GM21423 (cell line): Measurements from ENCODE around the gene EXOC4.

Source experiments
- ATAC-seq: cut with Tn5 transposase; IDR thresholded peaks from one replicate; pipeline ENCODE4 v1.9.1; 2021; ENCODE audit warnings: mild to moderate bottlenecking, moderate library complexity; ENCODE audit not compliant: unreplicated experiment

The EXOC4 gene

GRCh38 chr7:133529861-133530260 is 277.0 kb downstream of the EXOC4 start:
- ATAC-seq, result no peak

DNA sequence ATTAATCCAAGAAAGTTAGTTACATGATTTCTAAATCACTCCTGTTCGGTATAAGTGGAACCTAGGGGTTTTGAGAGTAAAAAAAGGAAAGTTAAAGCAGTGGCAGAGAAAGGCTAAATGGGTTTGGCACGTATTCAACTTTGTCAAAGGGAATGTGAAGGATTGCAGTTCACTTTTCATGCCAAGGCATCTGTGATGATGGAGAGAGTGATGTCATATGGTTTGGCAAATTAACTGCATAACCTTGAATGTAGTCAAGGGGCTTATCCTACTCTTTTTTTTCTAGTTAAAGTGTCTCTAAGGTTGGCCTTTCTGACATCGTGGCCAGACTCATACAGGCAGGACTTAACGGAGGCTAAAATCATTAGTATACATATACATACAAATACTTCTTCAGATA is 277.8 kb downstream of the EXOC4 start:
- ATAC-seq, result no peak

DNA sequence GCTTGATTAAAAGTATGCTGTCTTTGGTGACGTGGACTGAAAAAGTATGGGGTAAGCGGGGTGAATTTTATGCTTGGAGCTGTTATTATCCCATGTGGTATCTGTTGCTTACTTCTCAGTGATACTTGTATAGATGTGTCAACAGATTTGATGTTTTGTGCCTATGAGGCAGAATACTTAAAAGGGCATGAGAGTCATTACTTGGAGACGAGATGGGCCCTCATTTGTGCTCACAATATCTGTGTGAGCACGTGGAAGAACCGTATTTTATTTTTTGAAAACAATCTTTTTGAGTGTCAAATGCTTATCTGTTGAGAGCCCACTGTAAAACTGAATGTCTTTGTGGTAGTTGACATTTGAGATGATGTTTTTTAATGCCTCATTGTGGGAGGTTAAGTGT is 281.9 kb downstream of the EXOC4 start:
- no peak for ATAC-seq

DNA sequence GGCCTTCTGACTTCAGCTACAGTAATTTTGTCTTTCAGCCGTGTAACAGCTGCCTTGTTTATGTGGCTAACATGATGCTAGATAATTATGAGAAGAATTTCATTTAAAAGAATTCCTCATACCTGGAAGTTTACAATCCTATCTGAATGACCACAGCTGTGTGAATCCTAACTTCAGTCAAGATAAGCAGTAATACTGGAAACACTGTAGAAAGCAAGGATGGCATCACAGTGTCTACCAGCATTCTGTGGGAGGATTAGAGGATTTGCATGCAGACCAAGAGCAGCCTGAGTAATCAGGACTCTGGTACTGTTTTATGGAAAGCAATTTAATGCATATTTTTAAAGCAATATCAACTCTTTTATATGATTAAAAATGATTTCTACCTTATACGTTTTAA is 282.4 kb downstream of the EXOC4 start:
- ATAC-seq, result no peak

DNA sequence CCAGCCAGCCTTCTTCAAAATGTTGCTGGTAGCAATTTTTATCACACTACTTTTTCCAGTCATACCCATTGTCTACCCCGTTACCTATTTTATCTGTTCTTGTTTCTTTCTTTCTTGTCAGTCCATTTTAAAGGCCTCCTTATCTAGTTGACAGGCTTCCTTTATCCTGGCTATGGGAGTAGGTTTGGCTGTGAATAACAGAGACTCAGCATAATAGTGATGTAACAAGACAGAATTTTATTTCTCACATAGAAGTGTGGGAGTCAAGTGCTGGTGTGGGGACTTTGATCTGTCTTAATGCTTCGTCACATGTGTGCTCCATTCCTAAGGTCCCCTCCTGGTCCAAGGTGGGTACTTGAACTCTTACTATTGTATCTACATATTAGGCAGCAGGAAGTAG is 283.6 kb downstream of the EXOC4 start:
- no peak for ATAC-seq

- ATAC-seq, result no peak
These were observed 286.1 kb downstream of the EXOC4 start for GRCh38 chr7:133539016-133539415.

GRCh38 chr7:133540096-133540860 is 287.4 kb downstream of the EXOC4 start:
- ATAC-seq, result no peak

DNA sequence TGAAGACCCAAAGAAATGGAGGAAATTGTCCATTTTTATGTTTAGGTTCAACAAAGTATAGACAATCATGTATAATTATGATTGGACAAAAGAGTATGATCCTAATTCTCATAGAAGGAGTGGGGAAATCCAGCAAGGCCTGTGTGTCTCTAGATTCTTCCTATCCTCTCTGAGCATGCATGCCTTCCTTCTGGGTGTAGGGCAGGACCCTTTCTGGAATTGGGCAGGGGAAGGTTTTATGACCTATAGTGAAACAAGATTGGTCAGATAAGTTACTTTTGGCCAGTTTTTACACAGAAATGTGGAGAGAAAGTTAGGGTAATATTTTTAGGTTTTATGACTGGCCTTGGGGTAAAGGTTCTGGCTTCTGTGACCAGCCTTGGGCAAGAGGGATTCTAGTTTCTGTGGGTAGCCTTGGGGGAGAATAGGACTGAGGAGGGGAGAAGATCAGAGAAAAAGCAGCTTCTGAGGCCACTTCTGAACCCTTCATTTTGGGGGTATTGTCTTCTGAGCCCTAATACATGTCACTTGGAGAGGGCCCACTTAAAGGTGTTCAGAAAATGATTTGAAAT is 289.4 kb downstream of the EXOC4 start:
- no peak for ATAC-seq

DNA sequence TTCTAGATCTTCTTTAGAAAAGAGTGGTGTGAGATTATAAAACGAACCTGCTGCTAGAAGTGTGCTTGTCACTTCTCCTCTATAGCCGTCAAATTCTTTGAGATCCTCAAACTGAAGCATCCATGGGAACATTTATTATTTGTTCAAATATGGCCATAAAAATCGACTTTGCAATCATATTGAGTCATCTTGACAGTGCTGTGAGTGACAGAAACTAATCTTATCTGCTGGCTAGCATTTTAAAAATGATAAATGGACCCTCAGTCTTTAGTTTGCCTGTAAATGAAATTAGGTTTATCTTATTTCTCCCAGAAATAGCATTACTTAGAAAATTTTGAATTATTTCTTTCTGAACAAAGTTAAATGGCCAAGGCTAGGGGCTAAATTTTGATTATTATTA is 290.8 kb downstream of the EXOC4 start:
- ATAC-seq, result no peak

- ATAC-seq, result no peak
These were observed 292.7 kb downstream of the EXOC4 start for GRCh38 chr7:133545618-133546017.

DNA sequence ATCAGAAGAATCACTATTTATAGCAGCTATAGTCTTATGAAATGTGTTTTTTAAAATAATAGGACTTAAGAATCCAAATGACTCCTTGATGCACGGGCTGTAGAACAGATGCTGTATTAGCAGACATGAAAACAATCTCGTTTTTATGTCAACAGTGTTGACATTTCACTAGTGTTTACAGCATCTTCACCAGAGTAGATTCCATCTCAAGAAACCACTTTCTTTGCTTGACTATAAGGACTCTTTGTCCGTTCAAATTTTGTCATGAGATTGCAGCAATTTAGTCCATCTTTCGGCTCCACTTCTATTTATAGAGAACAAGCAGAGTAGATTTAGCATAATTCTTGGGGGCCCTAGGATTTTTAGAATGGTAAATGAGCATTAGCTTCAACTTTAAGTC is 295.1 kb downstream of the EXOC4 start:
- no peak for ATAC-seq

DNA sequence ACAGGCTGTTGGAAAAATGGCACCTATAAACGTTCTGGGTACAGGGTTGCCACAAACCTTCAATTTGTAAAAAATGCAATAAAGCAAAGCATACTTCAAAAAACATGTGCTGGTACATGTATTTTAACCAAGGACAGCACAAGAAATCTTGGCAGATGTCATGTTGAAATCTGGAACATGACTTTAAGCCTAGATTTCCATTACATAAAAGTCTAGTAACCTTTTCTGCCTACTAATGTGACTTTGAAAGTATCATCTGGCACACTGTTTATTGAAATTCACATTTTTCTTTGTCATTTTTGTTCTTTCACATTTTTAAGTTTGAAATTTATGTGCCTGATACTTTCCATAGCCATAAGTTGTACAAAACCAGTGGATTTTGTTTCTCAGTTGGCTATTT is 296.8 kb downstream of the EXOC4 start:
- ATAC-seq, result no peak

DNA sequence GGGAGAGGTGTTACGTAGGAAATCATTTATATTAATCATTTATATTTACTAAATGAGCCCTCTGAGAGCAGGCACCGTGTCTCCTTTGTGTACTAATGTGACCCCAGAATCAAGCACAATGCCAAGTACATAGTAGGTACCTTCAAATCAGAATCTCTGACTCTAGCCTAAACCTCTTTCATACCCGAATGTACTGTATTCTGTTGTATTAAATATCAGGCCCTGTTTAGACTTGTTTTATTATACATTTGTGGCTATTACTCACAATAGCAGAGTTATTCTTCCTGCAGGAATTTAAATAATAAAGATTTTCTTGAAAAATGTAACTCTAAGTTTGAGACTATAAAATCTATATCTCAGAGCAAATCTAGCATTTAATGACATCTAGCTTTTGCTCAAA is 297.3 kb downstream of the EXOC4 start:
- ATAC-seq, result no peak

GRCh38 chr7:133550811-133551210 is 297.9 kb downstream of the EXOC4 start:
- no peak for ATAC-seq

GRCh38 chr7:133551466-133551865 is 298.6 kb downstream of the EXOC4 start:
- no peak for ATAC-seq

GRCh38 chr7:133552079-133552478 is 299.2 kb downstream of the EXOC4 start:
- ATAC-seq, result no peak

DNA sequence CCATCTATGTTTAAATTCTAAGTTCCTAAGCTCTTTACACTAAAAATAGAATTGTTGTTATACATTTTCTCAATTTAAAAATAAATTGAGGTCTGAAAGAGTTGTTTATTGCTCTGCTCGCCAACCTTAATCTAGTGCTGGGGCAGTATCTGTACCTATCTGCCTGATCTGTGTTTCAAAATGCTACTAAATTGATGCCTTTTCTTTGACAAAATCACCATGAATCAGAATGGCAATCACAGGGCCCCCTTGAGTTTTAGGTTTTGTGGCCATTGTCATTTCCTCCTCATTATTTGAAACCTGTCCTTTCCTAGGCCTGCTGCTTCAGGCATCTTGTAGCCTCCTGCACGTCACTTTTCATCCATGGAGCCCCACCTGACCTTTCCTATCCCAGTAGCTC is 301.5 kb downstream of the EXOC4 start:
- no peak for ATAC-seq

- no peak for ATAC-seq
These were observed 303.2 kb downstream of the EXOC4 start for GRCh38 chr7:133556048-133556447.

DNA sequence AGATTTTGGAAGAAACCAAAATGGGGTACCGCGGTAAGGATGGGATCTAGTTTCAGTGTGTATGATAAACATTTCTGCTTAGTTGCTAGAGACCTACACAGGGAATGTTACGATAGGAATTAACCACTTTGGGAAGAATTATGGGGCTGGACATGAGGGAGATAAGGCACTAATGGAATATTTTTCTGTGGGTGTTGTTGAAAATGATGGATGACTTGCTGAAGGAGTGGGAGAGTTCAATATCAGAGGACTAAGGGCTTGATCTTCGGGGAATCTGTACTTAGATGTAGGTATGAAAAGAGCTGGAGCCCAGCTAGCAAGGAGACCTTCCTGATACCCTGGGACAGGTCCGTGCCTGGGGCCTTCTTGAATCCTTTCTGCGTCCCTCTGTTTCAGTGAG is 303.7 kb downstream of the EXOC4 start:
- no peak for ATAC-seq

DNA sequence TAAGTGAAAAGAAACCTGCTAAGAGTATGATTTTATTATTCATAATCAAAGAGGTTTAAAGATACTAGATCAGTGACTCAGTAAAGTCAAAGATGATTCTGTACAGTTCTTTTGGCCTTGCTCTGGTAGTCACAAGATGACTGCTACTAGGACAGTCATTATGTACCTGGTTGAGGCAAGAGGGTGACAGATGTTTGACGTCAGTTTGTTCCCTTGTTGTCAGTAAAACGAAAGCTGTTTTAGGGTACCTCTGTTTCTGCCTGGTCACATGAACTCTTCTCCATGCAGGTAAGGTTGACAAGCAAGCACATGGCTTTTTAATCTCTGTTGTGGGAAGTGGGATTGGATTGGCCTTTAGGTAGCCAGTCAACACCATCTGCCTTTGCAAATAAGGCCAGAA is 308.0 kb downstream of the EXOC4 start:
- no peak for ATAC-seq

- ATAC-seq, result no peak
These were observed 308.5 kb downstream of the EXOC4 start for GRCh38 chr7:133561396-133561795.

GRCh38 chr7:133562621-133563020 is 309.7 kb downstream of the EXOC4 start:
- no peak for ATAC-seq

DNA sequence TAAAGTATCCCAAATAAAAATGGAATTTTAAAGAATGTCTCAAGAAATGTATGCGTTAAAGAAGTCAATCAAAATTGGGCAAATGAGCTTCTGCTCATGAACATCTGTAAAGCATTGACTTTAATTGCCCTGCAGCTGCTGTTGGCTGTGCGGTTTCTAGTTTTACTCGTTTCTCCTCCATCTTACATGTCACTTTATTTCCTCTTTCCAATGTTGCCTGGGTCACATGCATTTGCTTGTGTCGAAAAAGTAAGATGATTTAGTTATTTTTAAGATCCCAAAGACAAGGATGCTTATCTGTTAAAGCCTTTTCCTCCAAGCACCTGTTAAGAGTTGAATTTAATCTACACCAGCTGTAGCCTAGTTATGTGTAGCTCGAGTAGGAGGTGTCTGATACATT is 310.4 kb downstream of the EXOC4 start:
- no peak for ATAC-seq
